GM19023 (cell line): ENCODE data around the gene HPS1.
A peak's percentile ranks its signal among the peaks of the same experiment; 100 is the strongest.

ENCODE experiments used
- ATAC-seq: cut with Tn5 transposase; IDR thresholded peaks from one replicate; pipeline ENCODE4 v1.9.1; 2021; ENCODE audit warnings: mild to moderate bottlenecking, moderate library complexity; ENCODE audit not compliant: unreplicated experiment

Gene HPS1

GRCh38 chr10:98415731-98416119 lies 31.0 kb downstream of the HPS1 start:
- no peak for ATAC-seq

DNA sequence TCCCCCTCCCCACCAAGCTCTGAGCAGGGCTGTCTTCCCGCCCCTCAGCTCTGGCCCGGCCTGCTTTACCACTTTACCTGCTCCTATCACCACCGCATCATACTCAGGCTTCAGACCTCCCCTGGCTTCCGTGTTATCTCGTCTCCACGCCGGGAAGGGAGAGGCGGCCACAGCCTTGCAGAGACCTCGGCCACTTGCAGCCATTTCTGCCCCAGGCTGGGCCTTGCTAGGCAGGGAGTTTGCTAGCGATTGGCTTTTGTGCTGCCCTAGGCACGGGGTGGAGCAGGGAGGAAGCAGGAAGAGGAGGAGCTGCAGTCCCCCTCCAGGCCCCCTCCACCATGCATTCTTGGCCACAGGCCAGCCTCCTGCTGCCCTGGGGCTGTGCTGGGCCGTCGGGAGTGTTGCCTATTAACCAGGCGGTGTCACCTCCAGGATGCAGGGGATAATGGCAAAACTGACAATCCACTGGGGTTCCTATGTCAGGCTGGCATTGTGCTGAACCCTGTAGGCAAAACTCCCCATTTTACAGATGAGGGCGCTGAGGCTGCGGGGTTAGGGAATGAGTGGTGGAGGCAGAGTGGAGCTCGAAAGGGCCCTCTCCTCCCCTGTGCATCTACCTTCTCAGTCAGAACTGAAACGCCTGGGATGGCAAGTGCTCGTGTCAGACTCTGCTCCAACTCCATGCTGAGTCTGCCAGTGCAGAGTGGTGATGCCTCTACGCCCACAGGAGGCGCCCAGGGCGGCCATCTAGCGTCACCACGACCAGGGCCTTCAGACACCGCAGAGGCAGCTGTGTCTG lies 31.6 kb downstream of the HPS1 start, which contains the start of gene PYROXD2:
TSS of gene PYROXD2 (minus strand) at position 251 of the 799 bp plus-strand sequence. CDS start at position 204, 47 bp downstream.
- no peak for ATAC-seq

GRCh38 chr10:98414578-98414931 lies 32.2 kb downstream of the HPS1 start:
- no peak for ATAC-seq

DNA sequence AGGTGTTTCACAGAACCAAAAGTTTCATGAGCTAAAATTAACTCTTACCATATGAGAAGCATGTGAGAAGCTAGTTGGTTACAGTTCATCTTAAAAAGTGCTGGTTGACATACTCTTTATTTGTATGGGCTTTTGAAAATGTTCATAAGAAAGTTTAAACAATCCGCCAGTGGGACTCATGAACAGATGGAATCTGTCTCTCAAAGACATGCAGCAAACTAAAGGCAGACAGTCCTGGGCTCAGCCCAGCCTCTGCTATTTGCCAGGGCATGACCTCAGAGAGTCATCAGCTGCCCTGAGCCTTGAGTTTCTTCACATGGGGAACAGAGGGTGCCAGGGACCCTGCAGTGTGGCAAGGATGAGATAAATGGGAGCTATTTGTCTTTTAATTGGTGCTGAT lies 35.0 kb downstream of the HPS1 start:
- ATAC-seq = no peak

GRCh38 chr10:98411166-98411565 lies 35.6 kb downstream of the HPS1 start:
- no peak for ATAC-seq

- ATAC-seq = no peak
Observed at GRCh38 chr10:98410759-98411158, 36.0 kb downstream of the HPS1 start.

DNA sequence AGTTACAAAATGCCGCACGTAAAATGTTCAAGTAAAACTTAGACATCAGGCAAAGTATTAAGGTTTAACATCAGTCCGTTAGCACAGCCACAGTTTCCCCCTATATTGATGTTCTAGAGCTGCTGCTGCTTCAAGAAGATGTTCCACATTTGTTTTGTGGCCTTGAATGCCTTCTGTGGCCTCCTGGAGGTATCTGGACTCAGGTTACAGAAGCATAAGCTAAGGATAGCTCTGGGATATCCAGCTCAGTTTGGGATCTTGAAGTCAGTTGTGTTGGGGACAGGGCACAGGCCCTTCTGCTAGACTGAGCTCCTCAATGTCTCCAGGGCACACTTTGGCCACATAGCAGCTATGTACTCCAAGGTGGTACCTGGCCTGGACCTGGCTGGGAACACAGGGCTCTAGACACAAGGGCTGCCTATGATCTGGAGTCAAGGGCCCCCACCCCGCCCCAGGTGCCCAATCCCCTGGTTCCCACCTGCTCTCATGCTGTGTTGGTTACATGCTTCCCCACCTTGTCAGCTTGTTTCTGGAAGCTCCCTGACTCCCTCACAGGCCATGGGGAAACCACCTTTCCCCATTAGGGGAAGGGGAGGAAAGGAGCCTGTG lies 36.5 kb downstream of the HPS1 start:
- no peak for ATAC-seq

DNA sequence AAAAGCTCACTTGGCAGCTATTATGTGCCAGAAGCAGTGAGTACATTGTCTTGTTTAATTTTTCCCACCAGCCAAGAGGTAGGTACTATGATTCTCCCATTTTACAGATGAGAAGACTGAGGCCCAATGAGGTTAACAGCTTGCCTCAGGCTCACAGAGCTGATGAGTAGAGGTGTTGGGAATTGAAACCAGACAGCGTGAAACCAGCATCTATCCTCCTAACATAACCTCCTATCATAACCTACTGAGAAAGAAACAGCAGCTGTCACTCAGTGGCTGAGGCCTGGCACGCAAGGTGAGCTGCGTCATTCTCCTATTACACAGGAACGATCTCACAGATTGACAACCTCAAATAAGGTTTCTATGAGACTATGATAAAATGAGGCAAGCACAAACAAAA lies 37.9 kb downstream of the HPS1 start:
- no peak for ATAC-seq

- no peak for ATAC-seq
Observed at GRCh38 chr10:98407744-98408241, 38.9 kb downstream of the HPS1 start.

- ATAC-seq = no peak
Observed at GRCh38 chr10:98407017-98407743, 39.6 kb downstream of the HPS1 start.

GRCh38 chr10:98405422-98405821 lies 41.3 kb downstream of the HPS1 start:
- no peak for ATAC-seq

DNA sequence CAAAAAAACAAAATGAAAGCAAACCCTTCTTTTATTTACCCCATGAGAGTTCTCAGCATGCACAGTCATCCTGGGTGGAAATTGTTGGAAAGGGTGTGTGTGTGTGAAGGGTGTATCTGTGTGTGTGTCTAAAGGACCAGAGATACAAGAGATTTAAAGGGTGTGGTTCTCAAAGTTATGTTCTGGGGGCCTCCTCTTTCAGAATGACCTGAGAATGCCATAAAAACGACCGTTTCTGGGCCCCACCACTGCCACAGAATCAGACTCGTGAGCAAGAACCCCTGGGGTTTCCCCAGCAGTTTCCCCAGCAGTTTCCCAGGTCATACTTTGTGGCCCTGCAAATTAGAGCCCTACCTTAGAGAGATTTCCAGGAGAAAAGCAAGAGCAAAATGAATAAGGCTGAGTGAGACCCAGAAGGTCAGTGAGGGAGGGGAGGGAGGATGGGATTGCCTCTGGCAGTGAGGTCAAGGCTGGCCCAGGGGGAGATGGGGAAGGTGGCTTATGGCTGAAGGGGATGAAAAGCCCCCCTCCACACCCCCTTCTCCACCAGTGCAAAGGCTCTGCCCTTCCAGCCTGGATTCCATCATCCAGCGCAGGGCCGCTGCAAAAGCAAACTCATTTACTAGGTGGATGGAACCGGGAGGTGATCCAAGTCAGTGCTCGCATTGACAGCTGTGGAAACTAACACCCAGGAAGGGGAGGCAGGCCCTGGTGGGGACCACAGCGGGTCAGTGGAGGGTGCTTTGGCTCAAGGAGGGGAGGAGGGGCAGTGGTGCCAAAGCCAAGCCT lies 42.0 kb downstream of the HPS1 start:
- ATAC-seq = peak; percentile 66

- no peak for ATAC-seq
Observed at GRCh38 chr10:98403812-98404504, 42.8 kb downstream of the HPS1 start.

GRCh38 chr10:98402931-98403718 lies 43.6 kb downstream of the HPS1 start:
- ATAC-seq = no peak

GRCh38 chr10:98402478-98402877 lies 44.3 kb downstream of the HPS1 start:
- no peak for ATAC-seq

GRCh38 chr10:98400482-98400881 lies 46.3 kb downstream of the HPS1 start:
- no peak for ATAC-seq

- ATAC-seq = no peak
Observed at GRCh38 chr10:98399784-98400183, 47.0 kb downstream of the HPS1 start.

DNA sequence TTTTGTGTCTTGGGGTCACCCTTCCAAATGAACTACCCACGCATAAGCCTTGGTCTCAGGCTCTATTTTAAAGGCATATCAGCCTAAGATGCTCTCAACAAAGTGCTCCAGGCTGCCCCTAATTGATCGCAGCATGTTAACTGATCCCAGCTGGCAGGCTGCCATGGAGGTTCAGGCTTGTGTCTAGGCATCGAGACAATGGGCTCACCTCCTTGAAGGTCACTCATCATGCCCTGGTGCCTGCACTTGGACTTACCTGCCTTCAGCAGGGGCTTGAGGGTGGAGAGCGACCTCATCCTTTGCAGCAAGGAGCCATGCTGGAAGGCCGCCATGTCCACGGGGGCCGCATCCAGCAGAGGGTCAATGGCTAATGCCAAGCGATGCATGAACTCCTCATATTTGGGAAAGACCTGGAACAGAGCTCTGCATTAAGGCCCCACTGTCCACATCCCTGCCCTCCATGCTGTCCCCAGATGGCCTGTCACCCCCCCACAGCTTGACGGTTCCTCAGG lies 49.6 kb downstream of the HPS1 start:
- ATAC-seq = no peak
